IPS-18a (cell line): ENCODE results near the gene PTPRN2.

ENCODE experiments used
- H3K27ac ChIP-seq: one replicate; pipeline ENCODE4 v1.5.1; 2013; ENCODE audit warnings: low read length
- H3K27me3 ChIP-seq: one replicate; pipeline ENCODE4 v1.6.1; 2013; ENCODE audit warnings: mild to moderate bottlenecking, low read length; ENCODE audit not compliant: control insufficient read depth, insufficient read depth
- H3K36me3 ChIP-seq: one replicate; pipeline ENCODE4 v1.6.1; 2013; ENCODE audit warnings: low read depth, low read length; ENCODE audit not compliant: control insufficient read depth
- H3K4me1 ChIP-seq: one replicate; pipeline ENCODE4 v1.6.1; 2013; ENCODE audit warnings: low read depth, low read length; ENCODE audit not compliant: control insufficient read depth
- H3K4me3 ChIP-seq: one replicate; pipeline ENCODE4 v1.5.1; 2013; ENCODE audit warnings: low read length
- H3K9ac ChIP-seq: one replicate; pipeline ENCODE4 v1.6.1; 2013; ENCODE audit warnings: mild to moderate bottlenecking, low read length, moderate library complexity
- H3K9me3 ChIP-seq: one replicate; pipeline ENCODE4 v1.6.1; 2013; ENCODE audit warnings: low read depth, low read length; ENCODE audit not compliant: control insufficient read depth

The PTPRN2 gene

GRCh38 chr7:158061884-158062656, 525.6 kb downstream of the PTPRN2 start:
- Histone ChIP-seq H3K36me3 (no peaks in the 10 kb centered on the region), H3K9me3 (no peaks in the 10 kb centered on the region), H3K4me1 (no peaks in the 10 kb centered on the region), H3K9ac (no peak overlapping the region), H3K27ac (no peak overlapping the region), H3K4me3 (no peak overlapping the region), H3K27me3 (no peaks in the 10 kb centered on the region)

- Histone ChIP-seq H3K27ac (no peak overlapping the region), H3K4me1 (no peaks in the 10 kb centered on the region), H3K36me3 (no peaks in the 10 kb centered on the region), H3K4me3 (no peak overlapping the region), H3K27me3 (no peaks in the 10 kb centered on the region), H3K9me3 (no peaks in the 10 kb centered on the region), H3K9ac (no peak overlapping the region)
Measured at GRCh38 chr7:158061026-158061630, 526.5 kb downstream of the PTPRN2 start.

GRCh38 chr7:158060216-158060615, 527.4 kb downstream of the PTPRN2 start:
- no peaks in the 10 kb centered on the region for H3K9me3 ChIP-seq
- H3K27me3 ChIP-seq: no peaks in the 10 kb centered on the region

GRCh38 chr7:158057446-158057845, 530.2 kb downstream of the PTPRN2 start:
- Histone ChIP-seq H3K4me1 (no peaks in the 10 kb centered on the region), H3K27me3 (no peaks in the 10 kb centered on the region), H3K27ac (no peak overlapping the region), H3K9me3 (no peaks in the 10 kb centered on the region), H3K9ac (no peak overlapping the region), H3K4me3 (no peak overlapping the region), H3K36me3 (no peaks in the 10 kb centered on the region)

More at GRCh38 chr7:158060216-158060615, 527.4 kb downstream of the PTPRN2 start:
- Histone ChIP-seq H3K27ac (no peak overlapping the region), H3K4me3 (no peak overlapping the region), H3K4me1 (no peaks in the 10 kb centered on the region), H3K9ac (no peak overlapping the region), H3K36me3 (no peaks in the 10 kb centered on the region)

- Histone ChIP-seq H3K27ac (no peak overlapping the region), H3K9ac (no peak overlapping the region), H3K4me1 (no peaks in the 10 kb centered on the region), H3K36me3 (no peaks in the 10 kb centered on the region), H3K4me3 (no peak overlapping the region), H3K27me3 (no peaks in the 10 kb centered on the region), H3K9me3 (no peaks in the 10 kb centered on the region)
Measured at GRCh38 chr7:158056761-158057160, 530.9 kb downstream of the PTPRN2 start.

- Histone ChIP-seq H3K27me3 (no peaks in the 10 kb centered on the region), H3K4me3 (no peak overlapping the region), H3K9me3 (no peaks in the 10 kb centered on the region), H3K27ac (no peak overlapping the region), H3K36me3 (no peaks in the 10 kb centered on the region), H3K4me1 (no peaks in the 10 kb centered on the region), H3K9ac (no peak overlapping the region)
Measured at GRCh38 chr7:158055726-158056510, 531.7 kb downstream of the PTPRN2 start.

- Histone ChIP-seq H3K9me3 (no peaks in the 10 kb centered on the region), H3K4me1 (no peaks in the 10 kb centered on the region), H3K4me3 (no peak overlapping the region), H3K9ac (no peak overlapping the region), H3K27ac (no peak overlapping the region), H3K27me3 (no peaks in the 10 kb centered on the region), H3K36me3 (no peaks in the 10 kb centered on the region)
Measured at GRCh38 chr7:158054611-158055010, 533.0 kb downstream of the PTPRN2 start.

GRCh38 chr7:158054081-158054480, 533.5 kb downstream of the PTPRN2 start:
- no peaks in the 10 kb centered on the region for H3K9me3 ChIP-seq
- H3K9ac ChIP-seq: no peak overlapping the region

GRCh38 chr7:158053183-158053915, 534.3 kb downstream of the PTPRN2 start:
- Histone ChIP-seq H3K36me3 (no peaks in the 10 kb centered on the region), H3K4me1 (no peaks in the 10 kb centered on the region), H3K4me3 (no peak overlapping the region), H3K9ac (no peak overlapping the region), H3K27ac (no peak overlapping the region), H3K9me3 (no peaks in the 10 kb centered on the region), H3K27me3 (no peaks in the 10 kb centered on the region)

More at GRCh38 chr7:158054081-158054480, 533.5 kb downstream of the PTPRN2 start:
- Histone ChIP-seq H3K27ac (no peak overlapping the region), H3K4me1 (no peaks in the 10 kb centered on the region), H3K27me3 (no peaks in the 10 kb centered on the region), H3K4me3 (no peak overlapping the region), H3K36me3 (no peaks in the 10 kb centered on the region)

- H3K9ac ChIP-seq: no peak overlapping the region
- H3K9me3 ChIP-seq: no peaks in the 10 kb centered on the region
- no peak overlapping the region for H3K27ac ChIP-seq
- no peak overlapping the region for H3K4me3 ChIP-seq
- H3K27me3 ChIP-seq: no peaks in the 10 kb centered on the region
- H3K4me1 ChIP-seq: no peaks in the 10 kb centered on the region
- H3K36me3 ChIP-seq: no peaks in the 10 kb centered on the region
Measured at GRCh38 chr7:158052381-158053060, 535.1 kb downstream of the PTPRN2 start.

- Histone ChIP-seq H3K4me1 (no peaks in the 10 kb centered on the region), H3K27me3 (no peaks in the 10 kb centered on the region), H3K9me3 (no peaks in the 10 kb centered on the region), H3K4me3 (no peak overlapping the region), H3K27ac (no peak overlapping the region), H3K9ac (no peak overlapping the region), H3K36me3 (no peaks in the 10 kb centered on the region)
Measured at GRCh38 chr7:158051776-158052175, 535.8 kb downstream of the PTPRN2 start.
